Measurements from ENCODE around the gene BTG4. TPM values are rescaled to one million over a fixed set of nuclear protein-coding genes. Genes with fewer than 3 reads are reported as not detected.

Gene BTG4
- total RNA-seq, 1 donor from 2014 or later, result not detected

DNA sequence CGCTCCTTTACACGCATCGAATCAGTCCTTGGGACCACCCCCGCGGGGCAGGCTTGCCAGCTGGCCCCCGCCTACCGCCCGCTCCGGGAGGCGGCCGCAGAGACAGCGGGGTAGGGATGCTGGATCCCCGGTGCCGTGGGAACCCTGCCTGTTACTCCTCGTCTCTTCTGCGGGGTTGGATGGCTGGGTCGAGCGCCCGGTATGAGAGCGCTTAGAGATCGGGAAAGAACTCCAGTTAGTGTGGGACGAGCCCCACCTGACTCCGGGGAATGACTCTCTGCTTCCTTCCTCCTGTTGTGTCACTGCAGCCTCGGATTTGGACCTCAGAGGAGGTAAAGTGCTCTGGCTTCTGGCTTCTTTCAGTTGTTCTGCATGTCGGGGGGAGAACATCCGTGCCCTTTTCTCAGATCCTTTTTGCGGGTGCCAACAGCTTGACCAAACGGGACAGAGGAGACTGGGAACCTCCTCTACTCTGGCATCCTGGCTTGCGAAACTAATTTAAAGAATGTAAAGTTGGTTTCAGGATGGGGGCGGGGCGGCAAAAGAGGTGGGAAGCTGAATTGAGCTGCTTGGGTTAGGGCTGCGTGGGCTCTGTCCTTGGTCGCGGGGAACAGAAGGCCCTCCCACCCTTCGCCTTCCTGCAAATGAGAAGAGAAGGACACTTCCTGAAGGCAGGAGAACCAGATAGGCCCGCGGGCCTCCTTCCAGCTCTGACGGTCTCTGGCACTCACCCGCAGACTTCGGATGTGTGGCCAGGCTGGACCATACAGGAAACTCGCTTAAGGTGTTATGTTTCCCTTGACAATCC is 29.3 kb upstream of the BTG4 start:
- H3K4me1 Mint-ChIP-seq (ENCODE audit: unreplicated experiment), result peaks cover 19% of the 10 kb centered on the region
- H3K27me3 Mint-ChIP-seq (ENCODE audit: unreplicated experiment), result peaks cover 7% of the 10 kb centered on the region
- H3K9me3 Mint-ChIP-seq (ENCODE audit: unreplicated experiment), result no peaks in the 10 kb centered on the region
- H3K36me3 Mint-ChIP-seq (ENCODE audit: low read depth, unreplicated experiment), result peaks cover 21% of the 10 kb centered on the region
- peak overlapping the region; percentile 97 for H3K27ac Mint-ChIP-seq (ENCODE audit: unreplicated experiment)
- DNase-seq (ENCODE audit: low spot score), result peak; percentile 69
- TF ChIP-seq, protein P1, sequence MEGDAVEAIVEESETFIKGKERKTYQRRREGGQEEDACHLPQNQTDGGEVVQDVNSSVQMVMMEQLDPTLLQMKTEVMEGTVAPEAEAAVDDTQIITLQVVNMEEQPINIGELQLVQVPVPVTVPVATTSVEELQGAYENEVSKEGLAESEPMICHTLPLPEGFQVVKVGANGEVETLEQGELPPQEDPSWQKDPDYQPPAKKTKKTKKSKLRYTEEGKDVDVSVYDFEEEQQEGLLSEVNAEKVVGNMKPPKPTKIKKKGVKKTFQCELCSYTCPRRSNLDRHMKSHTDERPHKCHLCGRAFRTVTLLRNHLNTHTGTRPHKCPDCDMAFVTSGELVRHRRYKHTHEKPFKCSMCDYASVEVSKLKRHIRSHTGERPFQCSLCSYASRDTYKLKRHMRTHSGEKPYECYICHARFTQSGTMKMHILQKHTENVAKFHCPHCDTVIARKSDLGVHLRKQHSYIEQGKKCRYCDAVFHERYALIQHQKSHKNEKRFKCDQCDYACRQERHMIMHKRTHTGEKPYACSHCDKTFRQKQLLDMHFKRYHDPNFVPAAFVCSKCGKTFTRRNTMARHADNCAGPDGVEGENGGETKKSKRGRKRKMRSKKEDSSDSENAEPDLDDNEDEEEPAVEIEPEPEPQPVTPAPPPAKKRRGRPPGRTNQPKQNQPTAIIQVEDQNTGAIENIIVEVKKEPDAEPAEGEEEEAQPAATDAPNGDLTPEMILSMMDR (IDR thresholded peaks at IDR 0.05; ENCODE audit: unreplicated experiment), result no peak
- H3K4me3 Mint-ChIP-seq (ENCODE audit: unreplicated experiment), result peak overlapping the region; percentile 94

DNA sequence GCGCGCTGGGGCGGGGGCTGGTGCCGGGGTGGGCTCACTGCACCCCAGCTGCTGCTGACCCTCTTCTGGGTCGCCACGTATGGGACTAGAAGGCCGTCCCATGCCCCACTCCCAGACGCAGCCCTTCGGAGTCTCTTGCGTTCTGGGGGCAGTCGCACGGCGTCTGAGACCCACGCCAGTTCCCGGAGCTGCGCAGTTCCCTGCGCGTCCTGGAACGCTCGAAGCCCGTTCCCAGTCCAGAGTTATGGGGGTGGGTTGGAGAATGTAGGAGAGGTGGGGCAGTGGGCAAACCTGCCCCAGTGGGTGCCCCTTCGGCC is 28.7 kb upstream of the BTG4 start:
- Mint-ChIP-seq H3K27ac (ENCODE audit: unreplicated experiment) (no peak overlapping the region), H3K9me3 (ENCODE audit: unreplicated experiment) (no peaks in the 10 kb centered on the region), H3K4me1 (ENCODE audit: unreplicated experiment) (peaks cover 19% of the 10 kb centered on the region), H3K27me3 (ENCODE audit: unreplicated experiment) (peaks cover 7% of the 10 kb centered on the region), H3K36me3 (ENCODE audit: low read depth, unreplicated experiment) (peaks cover 15% of the 10 kb centered on the region), H3K4me3 (ENCODE audit: unreplicated experiment) (peak overlapping the region; percentile 94)
- TF ChIP-seq, protein P1 (IDR thresholded peaks at IDR 0.05; ENCODE audit: unreplicated experiment), result no peak
- DNase-seq (ENCODE audit: low spot score), result no peak

DNA sequence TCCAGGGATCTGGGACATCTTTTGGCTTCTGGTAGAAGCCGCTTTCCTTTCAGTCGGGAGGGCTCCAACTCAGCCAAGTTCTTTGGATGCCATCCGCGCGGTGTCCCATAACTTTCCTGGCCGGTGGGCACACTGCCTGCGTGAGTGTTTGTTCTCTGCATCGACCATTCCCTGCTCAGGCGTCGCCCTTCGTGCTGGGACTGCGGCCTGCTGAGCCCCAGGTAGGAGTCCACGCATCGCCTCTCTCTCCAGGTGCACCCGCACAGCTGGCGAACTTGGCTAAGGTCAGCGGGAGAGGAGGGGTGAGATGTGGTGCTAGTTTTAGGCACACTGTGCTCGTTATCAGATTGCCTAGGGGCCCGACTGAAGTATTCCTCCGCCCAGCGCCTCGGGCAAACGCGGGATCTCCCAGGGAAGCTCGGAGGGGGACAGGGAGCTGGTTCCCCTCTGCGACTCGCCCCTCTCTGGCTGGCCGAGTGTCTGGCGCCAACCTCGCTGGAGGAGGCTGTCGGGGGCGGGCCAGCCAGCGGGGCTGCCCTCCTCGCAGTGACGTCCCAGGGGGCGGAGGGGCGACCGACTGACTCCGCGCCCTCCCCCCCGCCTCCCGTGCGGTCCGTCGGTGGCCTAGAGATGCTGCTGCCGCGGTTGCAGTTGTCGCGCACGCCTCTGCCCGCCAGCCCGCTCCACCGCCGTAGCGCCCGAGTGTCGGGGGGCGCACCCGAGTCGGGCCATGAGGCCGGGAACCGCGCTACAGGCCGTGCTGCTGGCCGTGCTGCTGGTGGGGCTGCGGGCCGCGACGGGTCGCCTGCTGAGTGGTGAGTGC is 28.1 kb upstream of the BTG4 start, which contains the start of gene LAYN:
TSS of gene LAYN (plus strand) at position 607 of the 823 bp plus-strand sequence. CDS start at position 731, 124 bp downstream.
- peak within 1 kb of the TSS; percentile 97 for H3K27ac Mint-ChIP-seq (ENCODE audit: unreplicated experiment)

DNA sequence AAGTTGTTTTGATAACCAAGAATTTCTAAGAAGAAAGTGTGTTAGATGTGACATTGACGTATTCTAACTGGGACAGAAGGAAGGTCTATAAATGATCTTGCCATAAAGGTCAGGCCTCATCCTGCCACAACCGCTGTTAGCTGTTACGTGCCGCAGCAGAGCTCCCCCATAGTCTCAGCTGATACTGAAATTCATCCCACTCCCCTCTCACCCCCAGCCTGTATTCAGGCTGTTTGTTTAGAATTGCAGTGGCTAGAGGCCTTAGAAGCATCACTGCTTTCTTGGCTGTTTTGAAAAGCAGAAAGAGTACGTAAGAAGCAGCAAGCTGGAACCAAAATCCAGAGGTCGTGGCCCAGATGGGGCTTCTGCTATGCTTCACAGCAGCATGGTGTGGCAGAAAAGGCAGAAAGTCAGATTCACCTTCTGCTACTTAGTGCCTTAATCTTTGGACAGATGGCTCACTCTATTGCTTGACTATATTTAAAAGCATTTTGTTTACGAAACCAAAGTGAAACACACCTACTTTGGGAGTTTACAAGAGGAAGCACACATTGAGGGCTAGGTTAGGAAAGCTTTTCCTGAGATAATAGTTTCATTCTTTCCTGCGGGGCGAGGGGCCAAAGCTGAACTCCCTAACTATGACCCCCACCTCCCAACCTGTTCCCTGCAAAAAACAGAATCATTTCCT is 27.4 kb upstream of the BTG4 start:
- DNase-seq (ENCODE audit: low spot score), result no peak
- H3K27me3 Mint-ChIP-seq (ENCODE audit: unreplicated experiment), result peaks cover 7% of the 10 kb centered on the region

More for the DNA sequence above, 28.1 kb upstream of the BTG4 start, which contains the start of gene LAYN:
- Mint-ChIP-seq H3K4me1 (ENCODE audit: unreplicated experiment) (peaks cover 19% of the 10 kb centered on the region), H3K9me3 (ENCODE audit: unreplicated experiment) (no peaks in the 10 kb centered on the region), H3K36me3 (ENCODE audit: low read depth, unreplicated experiment) (peaks cover 9% of the 10 kb centered on the region), H3K4me3 (ENCODE audit: unreplicated experiment) (peak within 1 kb of the TSS; percentile 94), H3K27me3 (ENCODE audit: unreplicated experiment) (peaks cover 7% of the 10 kb centered on the region)
- TF ChIP-seq, protein P1 (IDR thresholded peaks at IDR 0.05; ENCODE audit: unreplicated experiment), result no peak
- peak; percentile 70 for DNase-seq (ENCODE audit: low spot score)

More for the DNA sequence above, 27.4 kb upstream of the BTG4 start:
- Mint-ChIP-seq H3K27ac (ENCODE audit: unreplicated experiment) (peak overlapping the region; percentile 22), H3K9me3 (ENCODE audit: unreplicated experiment) (no peaks in the 10 kb centered on the region), H3K36me3 (ENCODE audit: low read depth, unreplicated experiment) (peaks cover 6% of the 10 kb centered on the region), H3K4me3 (ENCODE audit: unreplicated experiment) (peak overlapping the region; percentile 80), H3K4me1 (ENCODE audit: unreplicated experiment) (peaks cover 19% of the 10 kb centered on the region)
- TF ChIP-seq, protein P1 (IDR thresholded peaks at IDR 0.05; ENCODE audit: unreplicated experiment), result no peak
